Nucleus accumbens (tissue), 56 donors: ENCODE data around the gene DARS1.
"Not testable (repeated sequence)": the region's sequence is repeated elsewhere in the genome, so short reads cannot be mapped to it uniquely, and the experiment has no call there.

ENCODE experiments used
- DNase-seq, 56 donors: peaks; one replicate each; lab custom pipeline; 2025; lab: John Stamatoyannopoulos, UW

Gene DARS1

GRCh38 chr2:135986507-135986906 is 1.1 kb upstream of the DARS1 start:
- no peak for DNase-seq

- DNase-seq = peak in 5 of 56 donors; percentile 49 to 85 (median 72)
Measured at GRCh38 chr2:135985826-135986393, 484 bp upstream of the DARS1 start.

- no peak for DNase-seq
Measured at GRCh38 chr2:135984199-135985017, 1.0 kb downstream of the DARS1 start.

GRCh38 chr2:135980434-135981079 is 4.9 kb downstream of the DARS1 start:
- DNase-seq = no peak

GRCh38 chr2:135975702-135976101 is 9.7 kb downstream of the DARS1 start:
- no peak for DNase-seq

- DNase-seq = no peak
Measured at GRCh38 chr2:135974036-135974435, 11.4 kb downstream of the DARS1 start.

GRCh38 chr2:135969655-135970387 is 15.6 kb downstream of the DARS1 start:
- DNase-seq = no peak

GRCh38 chr2:135965756-135966155 is 19.7 kb downstream of the DARS1 start:
- DNase-seq = no peak

GRCh38 chr2:135964404-135964803 is 21.0 kb downstream of the DARS1 start:
- DNase-seq = not testable (repeated sequence)

- DNase-seq = no peak
Measured at GRCh38 chr2:135963841-135964240, 21.6 kb downstream of the DARS1 start.

GRCh38 chr2:135962366-135963123 is 22.9 kb downstream of the DARS1 start:
- DNase-seq = no peak

GRCh38 chr2:135960656-135961551 is 24.5 kb downstream of the DARS1 start:
- peak in 2 of 56 donors; percentile 5 to 12 for DNase-seq

GRCh38 chr2:135960150-135960549 is 25.3 kb downstream of the DARS1 start:
- DNase-seq = no peak

- DNase-seq = not testable (repeated sequence)
Measured at GRCh38 chr2:135958927-135959326, 26.5 kb downstream of the DARS1 start.

GRCh38 chr2:135954020-135954601 is 31.3 kb downstream of the DARS1 start:
- DNase-seq = no peak

- DNase-seq = no peak
Measured at GRCh38 chr2:135952891-135953290, 32.5 kb downstream of the DARS1 start.

- no peak for DNase-seq
Measured at GRCh38 chr2:135951041-135951583, 34.3 kb downstream of the DARS1 start.

GRCh38 chr2:135949451-135950234 is 35.8 kb downstream of the DARS1 start:
- DNase-seq = no peak
